ENCODE measurements around the gene OAS3.
"Not testable (repeated sequence)": the region's sequence is repeated elsewhere in the genome, so short reads cannot be mapped to it uniquely, and the experiment has no call there.

The OAS3 gene

DNA sequence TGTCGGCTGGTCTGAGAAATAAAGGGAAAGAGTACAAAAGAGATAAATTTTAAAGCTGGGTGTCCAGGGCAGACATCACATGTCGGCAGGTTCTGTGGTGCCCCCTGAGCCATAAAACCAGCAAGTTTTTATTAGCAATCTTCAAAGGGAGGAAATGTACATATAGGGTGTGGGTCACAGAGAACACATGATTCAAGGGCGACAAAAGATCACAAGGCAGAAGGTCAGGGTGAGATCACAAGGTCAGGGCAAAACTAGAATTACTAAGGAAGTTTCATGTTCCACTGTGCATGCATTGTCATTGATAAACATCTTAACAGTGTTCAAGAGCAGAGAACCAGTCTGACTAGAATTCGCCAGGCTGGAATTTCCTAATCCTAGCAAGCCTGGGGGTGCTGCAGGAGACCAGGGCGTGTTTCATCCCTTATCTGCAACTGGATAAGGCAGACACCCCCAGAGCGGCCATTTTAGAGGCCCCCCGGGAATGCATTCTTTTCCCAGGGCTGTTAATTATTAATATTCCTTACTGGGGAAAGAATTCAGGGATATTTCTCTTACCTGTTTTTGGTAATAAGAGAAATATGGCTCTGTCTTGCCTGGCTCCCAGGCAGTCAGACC lies 11.7 kb upstream of the OAS3 start:
- DNase-seq, result not testable (repeated sequence)

GRCh38 chr12:112927475-112927874 lies 10.8 kb upstream of the OAS3 start:
- no peak for DNase-seq

- no peak for DNase-seq
Measured at GRCh38 chr12:112927925-112928324, 10.3 kb upstream of the OAS3 start.

DNA sequence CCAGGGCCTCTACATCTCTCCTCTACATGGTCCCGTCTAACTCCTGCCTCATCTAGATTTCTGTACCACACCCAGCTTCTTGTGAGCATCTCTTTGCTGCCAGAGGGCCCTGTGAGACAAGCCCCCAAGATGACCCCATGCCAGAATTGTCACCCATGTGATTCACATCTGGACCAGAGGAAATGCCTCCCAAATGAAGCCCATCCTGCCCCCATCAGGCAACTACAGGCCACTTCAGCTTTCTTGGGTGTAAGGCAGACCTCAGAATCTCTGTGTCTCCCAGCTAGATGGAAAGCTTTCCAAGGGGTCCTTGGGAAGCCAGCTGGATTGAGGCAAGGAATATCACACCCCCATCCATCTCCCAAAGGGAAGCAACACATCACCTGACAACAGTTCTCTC lies 9.3 kb upstream of the OAS3 start:
- no peak for DNase-seq

GRCh38 chr12:112929715-112930114 lies 8.6 kb upstream of the OAS3 start:
- no peak for DNase-seq

DNA sequence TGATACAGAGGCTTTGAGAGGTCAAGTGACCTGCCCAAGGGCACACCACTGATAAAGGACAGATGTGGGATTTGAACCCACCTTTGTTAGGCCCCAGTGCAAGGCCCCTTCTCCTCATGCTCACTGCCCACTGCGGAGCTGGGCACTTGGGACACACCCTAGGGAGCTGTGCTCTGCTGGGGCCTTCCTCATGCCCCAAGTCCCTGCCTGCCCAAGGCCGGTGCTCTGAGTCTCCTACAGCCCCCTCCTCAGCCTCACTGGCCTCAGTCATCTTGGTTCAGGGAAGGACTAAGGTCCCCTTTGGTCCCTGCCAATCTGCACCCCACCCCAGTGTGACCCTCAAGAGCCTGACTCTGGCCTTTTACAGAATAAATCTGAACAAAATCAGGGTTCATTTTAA lies 7.9 kb upstream of the OAS3 start:
- no peak for DNase-seq

DNA sequence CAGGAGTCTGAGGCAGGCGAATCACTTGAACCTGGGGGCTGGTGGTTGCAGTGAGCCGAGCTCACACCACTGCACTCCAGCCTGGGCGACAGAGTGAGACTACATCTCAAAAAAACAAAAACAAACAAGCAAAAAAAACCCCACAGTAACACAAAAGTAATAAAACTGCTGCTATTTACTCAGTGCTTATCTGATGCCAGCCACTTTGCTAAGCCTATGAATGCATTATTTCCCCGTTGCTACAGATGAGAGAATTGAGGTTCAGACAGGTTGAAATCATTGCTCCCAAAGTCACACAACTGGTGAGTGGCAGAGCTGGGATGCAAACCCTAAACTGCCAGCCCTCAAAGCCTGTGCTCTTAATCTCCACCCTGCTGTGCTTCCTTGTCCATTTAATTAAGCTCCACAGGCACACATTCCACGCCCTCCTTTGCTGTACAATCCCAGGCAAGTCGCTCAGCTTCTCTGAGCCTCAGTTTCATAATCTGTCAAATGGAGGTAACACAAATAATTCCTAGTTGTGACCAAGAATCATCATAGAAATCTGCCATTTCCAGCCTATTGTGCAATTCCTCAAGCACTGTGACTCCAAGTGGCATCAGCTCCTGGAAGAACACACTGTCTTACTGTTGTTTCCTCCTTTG lies 5.7 kb upstream of the OAS3 start:
- DNase-seq, result no peak

DNA sequence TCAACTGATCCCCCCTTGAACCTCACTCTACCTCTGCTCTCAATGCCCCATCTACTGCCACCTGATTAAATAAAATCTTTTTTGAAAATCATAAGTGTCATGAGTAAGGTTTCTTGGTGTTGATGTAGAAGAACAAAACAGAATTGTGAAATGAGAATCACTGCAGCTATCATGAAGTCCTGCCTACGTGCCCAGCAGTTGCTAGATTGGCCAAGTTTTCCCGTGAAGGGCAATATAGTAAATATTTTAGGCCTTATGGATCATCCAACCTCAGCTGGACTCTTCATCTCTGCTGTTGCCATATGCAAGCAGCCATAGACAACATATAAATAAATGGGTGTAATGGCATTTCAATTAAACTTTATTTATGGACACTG lies 5.2 kb upstream of the OAS3 start:
- no peak for DNase-seq

GRCh38 chr12:112936264-112936663 lies 2.0 kb upstream of the OAS3 start:
- DNase-seq, result no peak

- DNase-seq, result no peak
Measured at GRCh38 chr12:112936927-112937326, 1.3 kb upstream of the OAS3 start.

DNA sequence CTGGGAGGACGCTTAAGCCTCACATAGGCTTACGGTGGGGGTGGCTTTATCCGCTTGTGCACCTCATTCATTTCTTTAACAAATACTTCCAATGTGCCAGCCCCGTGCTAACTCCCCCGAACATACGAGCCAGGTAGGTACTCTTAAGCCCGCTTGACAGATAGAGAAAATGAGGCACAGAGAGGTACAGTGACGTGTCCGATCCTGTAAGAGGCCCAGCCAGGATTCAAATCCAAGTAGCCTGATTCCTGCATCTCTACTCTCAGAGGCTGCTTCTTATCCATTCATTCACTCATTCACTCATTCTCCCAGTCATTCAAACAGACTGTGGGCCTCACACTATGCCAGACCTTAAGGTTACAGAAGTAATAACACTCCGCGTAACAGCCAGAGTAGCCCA lies 477 bp downstream of the OAS3 start:
- no peak for DNase-seq

DNA sequence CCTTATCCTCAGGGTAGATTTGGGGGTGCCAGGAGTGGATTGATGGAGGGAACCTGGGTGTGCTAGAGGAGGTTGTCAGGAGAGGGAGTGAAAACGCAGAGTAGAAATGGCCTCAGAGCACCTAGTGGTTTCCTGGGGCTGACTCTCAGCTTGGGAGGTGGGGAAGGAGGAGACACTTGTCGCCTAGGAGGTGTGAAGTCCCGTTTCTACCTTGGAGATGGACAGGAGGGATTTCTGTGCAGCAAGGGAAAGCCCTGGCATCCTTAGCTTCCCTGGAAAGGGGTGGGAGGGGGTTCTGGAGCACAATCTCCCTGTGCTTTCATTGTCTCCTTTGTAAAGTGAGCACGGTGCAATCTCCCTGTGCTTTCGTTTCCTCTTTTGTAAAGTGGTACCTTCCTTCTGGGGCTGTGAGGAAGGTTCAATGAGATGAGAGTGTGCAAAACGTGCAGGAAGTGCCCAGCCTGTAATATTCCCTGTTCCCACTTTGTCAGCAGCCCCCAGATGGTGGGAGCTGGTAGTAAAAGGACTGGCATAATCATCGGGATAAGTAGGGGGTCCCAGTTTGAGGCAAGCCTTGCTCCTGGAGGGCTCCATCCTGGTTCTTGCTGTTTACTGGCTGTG lies 1.6 kb downstream of the OAS3 start:
- DNase-seq, result no peak

GRCh38 chr12:112941528-112942335 lies 3.5 kb downstream of the OAS3 start:
- no peak for DNase-seq

GRCh38 chr12:112942572-112942971 lies 4.3 kb downstream of the OAS3 start:
- no peak for DNase-seq

- no peak for DNase-seq
Measured at GRCh38 chr12:112944024-112944690, 5.9 kb downstream of the OAS3 start.

DNA sequence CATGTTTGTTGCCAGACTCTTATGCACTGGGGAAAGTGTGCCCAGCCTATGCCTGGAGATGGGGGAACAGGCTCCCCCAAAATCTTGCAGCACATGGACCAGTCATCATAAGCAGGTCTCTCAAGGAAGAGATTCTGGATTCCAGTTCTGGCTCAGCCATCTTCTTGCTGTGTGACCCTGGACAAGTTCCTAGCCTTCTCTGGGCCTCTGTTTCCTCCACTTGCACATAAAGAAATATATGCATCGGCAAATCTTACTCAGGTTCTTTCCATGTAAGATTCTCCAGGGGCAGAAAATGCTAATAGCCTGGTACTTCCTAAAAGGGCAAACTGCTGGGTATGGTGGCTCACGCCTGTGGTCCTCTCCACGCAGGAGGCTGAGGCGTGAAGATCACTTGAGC lies 7.2 kb downstream of the OAS3 start:
- no peak for DNase-seq

- no peak for DNase-seq
Measured at GRCh38 chr12:112946236-112947000, 8.1 kb downstream of the OAS3 start.

- DNase-seq, result no peak
Measured at GRCh38 chr12:112947314-112947713, 9.0 kb downstream of the OAS3 start.

DNA sequence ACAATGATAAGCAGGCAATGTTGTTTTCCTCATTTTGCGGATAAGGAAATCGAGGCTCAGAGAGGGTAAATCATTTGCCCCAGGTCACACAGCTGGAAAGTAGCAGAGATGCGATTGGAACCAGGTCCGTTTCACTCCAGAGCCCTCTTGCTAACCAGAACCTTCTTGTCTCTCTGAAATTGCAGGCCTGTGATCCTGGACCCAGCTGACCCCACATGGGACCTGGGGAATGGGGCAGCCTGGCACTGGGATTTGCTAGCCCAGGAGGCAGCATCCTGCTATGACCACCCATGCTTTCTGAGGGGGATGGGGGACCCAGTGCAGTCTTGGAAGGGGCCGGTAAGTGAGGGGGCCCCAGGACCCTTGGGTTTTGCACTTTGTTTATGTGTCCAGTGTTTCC lies 9.5 kb downstream of the OAS3 start:
- no peak for DNase-seq

GRCh38 chr12:112948806-112949205 lies 10.5 kb downstream of the OAS3 start:
- no peak for DNase-seq

DNA sequence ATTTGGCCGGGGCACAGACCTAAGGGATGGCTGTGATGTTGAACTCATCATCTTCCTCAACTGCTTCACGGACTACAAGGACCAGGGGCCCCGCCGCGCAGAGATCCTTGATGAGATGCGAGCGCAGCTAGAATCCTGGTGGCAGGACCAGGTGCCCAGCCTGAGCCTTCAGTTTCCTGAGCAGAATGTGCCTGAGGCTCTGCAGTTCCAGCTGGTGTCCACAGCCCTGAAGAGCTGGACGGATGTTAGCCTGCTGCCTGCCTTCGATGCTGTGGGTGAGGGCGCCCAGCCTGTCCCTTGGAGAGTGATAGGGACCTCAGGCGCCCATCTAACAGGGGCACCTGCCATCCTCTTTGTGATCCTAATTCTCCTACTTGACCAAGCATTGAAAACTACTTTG lies 12.4 kb downstream of the OAS3 start:
- DNase-seq, result no peak

DNA sequence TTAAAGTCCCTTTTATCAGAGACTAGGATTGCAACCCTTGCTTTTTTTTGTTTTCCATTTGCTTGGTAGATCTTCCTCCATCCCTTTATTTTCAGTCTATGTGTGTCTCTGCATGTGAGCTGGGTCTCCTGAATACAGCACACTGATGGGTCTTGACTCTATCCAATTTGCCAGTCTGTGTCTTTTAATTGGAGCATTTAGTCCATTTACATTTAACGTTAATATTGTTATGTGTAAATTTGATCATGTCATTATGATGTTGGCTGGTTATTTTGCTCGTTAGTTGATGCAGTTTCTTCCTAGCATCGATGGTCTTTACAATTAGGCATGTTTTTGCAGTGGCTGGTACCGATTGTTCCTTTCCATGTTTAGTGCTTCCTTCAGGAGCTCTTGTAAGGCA lies 18.9 kb downstream of the OAS3 start:
- DNase-seq, result not testable (repeated sequence)

- DNase-seq, result no peak
Measured at GRCh38 chr12:112961074-112961473, 22.8 kb downstream of the OAS3 start.

Data from DMS79 (cell line).